Head of caudate nucleus (tissue), 42 donors: ENCODE data around the gene SLC45A3.

ENCODE experiments used
- DNase-seq, 42 donors: peaks; one replicate each; pipeline versions ENCODE4 v3.0.0 to v3.0.0-alpha.2; 2020 to 2021; ENCODE audit warnings: mixed read lengths in 7 of 42
- intact Hi-C: fragments of 100-400 bp; cut with DNase I; formaldehyde crosslinking; loops from one replicate; pipeline ENCODE4 v1.15.0; 2022

SLC45A3 gene

GRCh38 chr1:205623646-205624045 is 56.7 kb downstream of the SLC45A3 start:
- DNase-seq: no peak
- intact Hi-C loops: no loop called here

GRCh38 chr1:205620269-205620668 is 60.0 kb downstream of the SLC45A3 start:
- intact Hi-C loops: no loop called here
- no peak for DNase-seq

- intact Hi-C loops: no loop called here
- no peak for DNase-seq
These were observed 60.9 kb downstream of the SLC45A3 start for GRCh38 chr1:205619376-205619775.

- intact Hi-C loops: no loop called here
- no peak for DNase-seq
These were observed 63.6 kb downstream of the SLC45A3 start for GRCh38 chr1:205616563-205617293.

- intact Hi-C loops: no loop called here
- DNase-seq: no peak
These were observed 64.5 kb downstream of the SLC45A3 start for GRCh38 chr1:205615789-205616188.

- no peak for DNase-seq
- intact Hi-C loops: no loop called here
These were observed 66.4 kb downstream of the SLC45A3 start for GRCh38 chr1:205613854-205614412.

- DNase-seq: no peak
- intact Hi-C loops: no loop called here
These were observed 67.8 kb downstream of the SLC45A3 start for GRCh38 chr1:205612556-205612955.

GRCh38 chr1:205612104-205612503 is 68.2 kb downstream of the SLC45A3 start:
- intact Hi-C loops: no loop called here
- no peak for DNase-seq

- intact Hi-C loops: no loop called here
- DNase-seq: no peak
These were observed 69.3 kb downstream of the SLC45A3 start for GRCh38 chr1:205610901-205611466.

- no peak for DNase-seq
- intact Hi-C loops: no loop called here
These were observed 70.3 kb downstream of the SLC45A3 start for GRCh38 chr1:205610036-205610435.
